Ovary (tissue), 3 donors: Measurements from ENCODE around the gene KIR2DL3.
"Not testable (repeated sequence)": the region's sequence is repeated elsewhere in the genome, so short reads cannot be mapped to it uniquely, and the experiment has no call there.

Experiments used
- EP300 ChIP-seq: sonication (generic); formaldehyde crosslinking; IDR thresholded peaks from one replicate; pipeline ENCODE4 v1.6.1; 2017; ENCODE audit warnings: antibody characterized with exemption
- POLR2A ChIP-seq: fragments of 450-650 bp; IDR thresholded peaks from one replicate; pipeline ENCODE4 v1.6.1; 2017; ENCODE audit warnings: antibody characterized with exemption, mild to moderate bottlenecking, moderate library complexity
- TF ChIP-seq, protein P1 (sequence below), 3 donors: fragments of 450-650 bp in 2 of 3; fragments of 200-600 bp in 1 of 3; IDR thresholded peaks; one replicate each; pipeline versions ENCODE4 v1.5.1 to v1.8.0; 2016 to 2022; ENCODE audit warnings: antibody characterized with exemption in 3 of 3, mild to moderate bottlenecking in 1 of 3
- donor health status: DM: no; HTN: no; CAD: no.

DNA sequence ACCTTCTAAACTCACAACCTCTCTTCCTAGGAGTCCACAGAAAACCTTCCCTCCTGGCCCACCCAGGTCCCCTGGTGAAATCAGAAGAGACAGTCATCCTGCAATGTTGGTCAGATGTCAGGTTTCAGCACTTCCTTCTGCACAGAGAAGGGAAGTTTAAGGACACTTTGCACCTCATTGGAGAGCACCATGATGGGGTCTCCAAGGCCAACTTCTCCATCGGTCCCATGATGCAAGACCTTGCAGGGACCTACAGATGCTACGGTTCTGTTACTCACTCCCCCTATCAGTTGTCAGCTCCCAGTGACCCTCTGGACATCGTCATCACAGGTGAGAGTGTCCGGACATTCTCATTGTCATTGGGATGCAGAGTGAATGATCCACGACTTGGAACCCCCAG, 3.6 kb downstream of the KIR2DL3 start:
- TF ChIP-seq, protein P1, sequence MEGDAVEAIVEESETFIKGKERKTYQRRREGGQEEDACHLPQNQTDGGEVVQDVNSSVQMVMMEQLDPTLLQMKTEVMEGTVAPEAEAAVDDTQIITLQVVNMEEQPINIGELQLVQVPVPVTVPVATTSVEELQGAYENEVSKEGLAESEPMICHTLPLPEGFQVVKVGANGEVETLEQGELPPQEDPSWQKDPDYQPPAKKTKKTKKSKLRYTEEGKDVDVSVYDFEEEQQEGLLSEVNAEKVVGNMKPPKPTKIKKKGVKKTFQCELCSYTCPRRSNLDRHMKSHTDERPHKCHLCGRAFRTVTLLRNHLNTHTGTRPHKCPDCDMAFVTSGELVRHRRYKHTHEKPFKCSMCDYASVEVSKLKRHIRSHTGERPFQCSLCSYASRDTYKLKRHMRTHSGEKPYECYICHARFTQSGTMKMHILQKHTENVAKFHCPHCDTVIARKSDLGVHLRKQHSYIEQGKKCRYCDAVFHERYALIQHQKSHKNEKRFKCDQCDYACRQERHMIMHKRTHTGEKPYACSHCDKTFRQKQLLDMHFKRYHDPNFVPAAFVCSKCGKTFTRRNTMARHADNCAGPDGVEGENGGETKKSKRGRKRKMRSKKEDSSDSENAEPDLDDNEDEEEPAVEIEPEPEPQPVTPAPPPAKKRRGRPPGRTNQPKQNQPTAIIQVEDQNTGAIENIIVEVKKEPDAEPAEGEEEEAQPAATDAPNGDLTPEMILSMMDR (IDR thresholded peaks at IDR 0.05), result not testable (repeated sequence)
- not testable (repeated sequence) for TF ChIP-seq EP300, POLR2A
